Body of pancreas (tissue), 4 donors: Measurements from ENCODE around the gene BTBD1. TPM values are rescaled to one million over a fixed set of nuclear protein-coding genes. Genes with fewer than 3 reads are reported as not detected.

Experiments used
- ATAC-seq: fragments of 150-250 bp; one replicate; pipeline ENCODE4 v1.9.1; 2016
- DNase-seq, 4 donors: peaks; one replicate each; pipeline ENCODE4 v3.0.0-alpha.2; 2019
- H3K27ac ChIP-seq, 4 donors: fragments of 200-600 bp; sonication (generic); 1 replicate in 3 of 4; 2 replicates in 1 of 4; pipeline versions ENCODE4 v1.5.1 to v1.6.1; 2016 to 2019; ENCODE audit warnings: mild to moderate bottlenecking in 1 of 4, mixed read lengths in 1 of 4, moderate library complexity in 1 of 4
- H3K27me3 ChIP-seq, 2 donors: fragments of 200-600 bp; sonication (generic); one replicate each; pipeline ENCODE4 v1.6.0; 2016; ENCODE audit warnings: mild to moderate bottlenecking in 1 of 2
- H3K36me3 ChIP-seq, 2 donors: fragments of 200-600 bp; sonication (generic); replicated peaks in 1 of 2; 2 replicates each; pipeline ENCODE4 v1.5.1; 2016; ENCODE audit warnings: low read depth in 2 of 2; ENCODE audit not compliant: insufficient read depth in 1 of 2
- H3K4me1 ChIP-seq: fragments of 200-600 bp; sonication (generic); one replicate; pipeline ENCODE4 v1.6.0; 2016
- H3K4me3 ChIP-seq, 2 donors: fragments of 200-600 bp; sonication (generic); 1 replicate in 1 of 2; 2 replicates in 1 of 2; pipeline ENCODE4 v1.5.1; 2016 to 2019
- H3K9me3 ChIP-seq, 3 donors: fragments of 200-600 bp; sonication (generic); 1 replicate in 2 of 3; 2 replicates in 1 of 3; pipeline ENCODE4 v1.5.1; 2016
- POLR2A ChIP-seq, 3 donors: fragments of 450-650 bp; IDR thresholded peaks; one replicate each; pipeline ENCODE4 v1.6.1; 2016; ENCODE audit warnings: antibody characterized with exemption in 3 of 3, mild to moderate bottlenecking in 2 of 3
- WGBS, 2 donors: methylation state at CpG; one replicate each; pipeline ENCODE4 v1.1.5; 2017; 5-methylcytosine and 5-hydroxymethylcytosine counted together
- intact Hi-C: fragments of 100-400 bp; cut with DNase I; formaldehyde crosslinking; loops from one replicate; pipeline ENCODE4 v1.15.1; 2023
- total RNA-seq, 2 donors: library from RNA; depleted of rRNA; stranded (reverse); fragments of >200 nt; gene quantifications; one replicate each; pipeline ENCODE4 v1.1.0, GENCODE V29; 2016
- TF ChIP-seq, protein P1 (sequence below), 7 experiments: fragments of 450-650 bp in 4 of 7; fragments of 200-600 bp in 3 of 7; sonication (generic) in 3 of 7; IDR thresholded peaks; one replicate each; pipeline ENCODE4 v1.5.1; 2016 to 2019; ENCODE audit warnings: antibody characterized with exemption in 7 of 7

The BTBD1 gene
- total RNA-seq, 2 donors from 2014 or later, result 24.4 to 37.9 TPM

DNA sequence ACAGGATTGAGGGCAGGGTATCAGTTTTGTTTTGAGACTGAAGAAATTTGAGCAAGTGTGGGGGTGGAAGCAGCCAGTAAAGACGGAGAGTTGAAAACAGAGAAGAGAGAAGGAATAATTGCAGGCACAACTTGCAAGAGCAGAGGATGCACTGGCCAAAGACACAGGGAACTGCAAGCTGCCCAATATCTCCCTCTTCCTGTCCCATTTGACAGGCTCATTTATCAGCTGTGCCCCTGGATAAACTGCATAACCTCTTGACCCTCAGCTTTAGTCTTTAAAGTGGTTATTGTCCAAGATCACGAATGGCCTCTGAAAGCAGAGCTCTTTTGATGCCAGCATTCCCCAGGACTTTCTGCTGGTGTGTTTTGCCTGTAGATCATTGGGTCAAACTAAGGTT, 86.1 kb downstream of the BTBD1 start:
- Histone ChIP-seq H3K4me3 (no peak overlapping the region), H3K9me3 (no peaks in the 10 kb centered on the region), H3K27me3 (no peaks in the 10 kb centered on the region), H3K36me3 (no peaks in the 10 kb centered on the region), H3K4me1 (peaks cover 9% of the 10 kb centered on the region), H3K27ac (no peak overlapping the region)
- ATAC-seq (no peak), DNase-seq (no peak)
- intact Hi-C loops, result no loop called here
- WGBS, 2 donors, result 60 to 66% methylated on average over 2 of the region's 2 CpGs
- no peak for TF ChIP-seq POLR2A (IDR thresholded peaks at IDR 0.05)
- TF ChIP-seq, protein P1, sequence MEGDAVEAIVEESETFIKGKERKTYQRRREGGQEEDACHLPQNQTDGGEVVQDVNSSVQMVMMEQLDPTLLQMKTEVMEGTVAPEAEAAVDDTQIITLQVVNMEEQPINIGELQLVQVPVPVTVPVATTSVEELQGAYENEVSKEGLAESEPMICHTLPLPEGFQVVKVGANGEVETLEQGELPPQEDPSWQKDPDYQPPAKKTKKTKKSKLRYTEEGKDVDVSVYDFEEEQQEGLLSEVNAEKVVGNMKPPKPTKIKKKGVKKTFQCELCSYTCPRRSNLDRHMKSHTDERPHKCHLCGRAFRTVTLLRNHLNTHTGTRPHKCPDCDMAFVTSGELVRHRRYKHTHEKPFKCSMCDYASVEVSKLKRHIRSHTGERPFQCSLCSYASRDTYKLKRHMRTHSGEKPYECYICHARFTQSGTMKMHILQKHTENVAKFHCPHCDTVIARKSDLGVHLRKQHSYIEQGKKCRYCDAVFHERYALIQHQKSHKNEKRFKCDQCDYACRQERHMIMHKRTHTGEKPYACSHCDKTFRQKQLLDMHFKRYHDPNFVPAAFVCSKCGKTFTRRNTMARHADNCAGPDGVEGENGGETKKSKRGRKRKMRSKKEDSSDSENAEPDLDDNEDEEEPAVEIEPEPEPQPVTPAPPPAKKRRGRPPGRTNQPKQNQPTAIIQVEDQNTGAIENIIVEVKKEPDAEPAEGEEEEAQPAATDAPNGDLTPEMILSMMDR (IDR thresholded peaks at IDR 0.05), result no peak

DNA sequence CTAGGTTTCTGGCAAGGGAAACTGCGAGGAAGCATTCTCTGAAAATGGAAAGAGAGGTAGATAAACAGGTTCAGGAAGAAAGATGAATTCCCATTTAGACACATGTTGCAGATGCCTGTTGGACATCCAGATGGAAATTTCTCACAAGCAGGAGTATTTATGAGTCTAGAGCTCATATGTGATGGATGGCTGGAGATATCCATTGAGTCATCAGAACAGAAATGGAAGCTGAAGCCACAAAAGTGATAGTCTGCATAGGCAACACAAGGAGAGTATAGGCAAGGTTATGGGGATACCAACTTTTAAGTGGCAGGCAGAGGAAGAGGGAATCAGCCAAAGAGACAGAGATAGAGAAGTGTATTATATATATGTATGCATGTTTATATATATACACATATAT, 87.3 kb downstream of the BTBD1 start:
- intact Hi-C loops, result no loop called here
- no peaks in the 10 kb centered on the region for H3K27me3 ChIP-seq
- H3K4me3 ChIP-seq, result no peak overlapping the region
- WGBS, 2 donors, result 83 to 85% methylated on average over 1 of the region's 1 CpG
- H3K9me3 ChIP-seq, result no peaks in the 10 kb centered on the region
- no peak for ATAC-seq
- no peaks in the 10 kb centered on the region for H3K36me3 ChIP-seq
- H3K27ac ChIP-seq, result no peak overlapping the region
- DNase-seq, result no peak
- no peak for TF ChIP-seq POLR2A (IDR thresholded peaks at IDR 0.05)
- TF ChIP-seq, protein P1 (IDR thresholded peaks at IDR 0.05), result no peak
- peaks cover 1% of the 10 kb centered on the region for H3K4me1 ChIP-seq

DNA sequence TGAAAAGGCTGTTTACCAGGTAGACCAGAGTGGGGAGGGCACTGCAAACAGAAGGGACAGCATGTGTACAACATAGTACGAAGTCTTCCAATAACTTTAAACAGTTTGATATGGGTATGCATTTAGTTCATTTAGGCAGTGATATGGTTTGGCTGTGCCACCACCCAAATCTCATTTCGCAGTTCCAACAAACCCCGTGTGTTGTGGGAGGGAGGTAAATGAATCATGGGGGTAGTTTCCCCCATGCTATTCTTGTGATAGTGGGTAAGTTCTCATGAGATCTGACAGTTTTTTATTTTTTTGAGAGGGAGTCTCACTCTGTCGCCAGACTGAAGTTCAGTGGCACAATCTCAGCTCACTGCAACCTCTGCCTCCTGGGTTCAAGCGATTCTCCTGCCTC, 88.6 kb downstream of the BTBD1 start:
- no peaks in the 10 kb centered on the region for H3K36me3 ChIP-seq
- WGBS, 2 donors, result 93 to 97% methylated on average over 5 of the region's 5 CpGs
- TF ChIP-seq, protein P1 (IDR thresholded peaks at IDR 0.05), result no peak
- TF ChIP-seq POLR2A (IDR thresholded peaks at IDR 0.05), result no peak
- peaks cover 4% of the 10 kb centered on the region for H3K4me1 ChIP-seq
- no peaks in the 10 kb centered on the region for H3K27me3 ChIP-seq
- DNase-seq, result no peak
- ATAC-seq, result no peak
- no peak overlapping the region for H3K27ac ChIP-seq
- H3K4me3 ChIP-seq, result no peak overlapping the region
- intact Hi-C loops, result no loop called here
- no peaks in the 10 kb centered on the region for H3K9me3 ChIP-seq

DNA sequence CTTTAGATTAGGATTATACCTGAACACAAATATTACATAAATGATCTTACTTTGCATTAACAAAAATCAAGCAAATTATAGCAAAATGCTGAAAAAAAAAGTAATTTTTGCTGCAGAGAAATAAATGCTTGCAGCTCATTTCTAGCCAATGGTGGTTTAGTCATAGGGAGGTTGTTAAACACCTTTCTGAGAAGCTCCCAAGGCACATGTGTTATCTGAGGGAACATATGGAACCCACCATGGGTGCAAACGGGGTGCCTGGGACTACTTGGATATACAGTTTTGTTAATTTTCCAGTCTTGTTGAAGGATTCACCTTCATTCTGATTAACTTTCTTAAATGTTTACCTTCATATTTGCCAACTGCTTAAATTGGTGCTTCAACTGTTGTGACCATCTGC, 90.0 kb downstream of the BTBD1 start:
- H3K27ac ChIP-seq, result no peak overlapping the region
- intact Hi-C loops, result no loop called here
- 93 to 95% methylated on average over 1 of the region's 1 CpG for WGBS, 2 donors
- H3K27me3 ChIP-seq, result no peaks in the 10 kb centered on the region
- H3K9me3 ChIP-seq, result no peaks in the 10 kb centered on the region
- ATAC-seq, result no peak
- TF ChIP-seq, protein P1 (IDR thresholded peaks at IDR 0.05), result no peak
- TF ChIP-seq POLR2A (IDR thresholded peaks at IDR 0.05), result no peak
- H3K4me1 ChIP-seq, result peaks cover 17% of the 10 kb centered on the region
- no peak for DNase-seq
- H3K36me3 ChIP-seq, result no peaks in the 10 kb centered on the region
- no peak overlapping the region for H3K4me3 ChIP-seq

DNA sequence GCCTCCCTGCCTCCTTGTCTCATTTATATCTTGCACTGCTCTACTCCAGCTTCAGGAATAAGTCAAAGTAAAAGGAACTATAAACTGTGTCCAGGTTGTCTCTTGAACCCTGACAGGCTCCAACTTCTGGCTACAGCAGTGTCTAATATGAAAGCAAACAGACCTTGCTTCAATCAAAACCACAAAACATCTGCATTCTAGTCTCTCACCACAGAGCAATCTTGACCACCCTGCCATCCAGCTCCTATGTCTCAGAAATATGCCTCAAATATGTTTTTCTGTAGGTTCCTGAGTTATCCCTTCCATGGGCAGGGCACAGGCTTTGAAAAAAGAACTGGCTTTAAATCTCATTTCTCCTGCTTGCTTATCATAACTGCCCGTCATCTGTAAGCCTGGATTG, 94.1 kb downstream of the BTBD1 start:
- intact Hi-C loops, result no loop called here
- WGBS, 2 donors, result 13 to 27% methylated on average over 1 of the region's 1 CpG
- DNase-seq, result no peak
- peak overlapping the region in 3 of 4 donors; percentile 22 to 76 (median 30) for H3K27ac ChIP-seq
- no peak for TF ChIP-seq POLR2A (IDR thresholded peaks at IDR 0.05)
- H3K4me1 ChIP-seq, result peaks cover 49% of the 10 kb centered on the region
- no peaks in the 10 kb centered on the region for H3K27me3 ChIP-seq
- H3K4me3 ChIP-seq, result no peak overlapping the region
- no peaks in the 10 kb centered on the region for H3K9me3 ChIP-seq
- H3K36me3 ChIP-seq, result no peaks in the 10 kb centered on the region
- ATAC-seq, result no peak
